HEK293 (cell line): Measurements from ENCODE around the gene ZNF275.

Experiments used
- CTCF ChIA-PET: fragments of 350-600 bp; formaldehyde crosslinking; extraction: SDS; loops from one replicate; lab custom pipeline; 2021; ENCODE audit warnings: antibody characterized with exemption; lab: Yijun Ruan, JAX
- POLR2A ChIA-PET: fragments of 300-600 bp; formaldehyde crosslinking; extraction: SDS; loops from one replicate; lab custom pipeline; 2020; ENCODE audit warnings: antibody characterized with exemption, inconsistent platforms; lab: Yijun Ruan, JAX
- H3K27ac ChIP-seq: fragments of 200-500 bp; sonication (Bioruptor generic); 2 replicates; pipeline ENCODE4 v1.5.1; 2014; ENCODE audit warnings: low read depth, low read length, control low read depth, inconsistent platforms; ENCODE audit errors: extremely low read depth
- H3K36me3 ChIP-seq, 2 experiments: fragments of 200-500 bp in 1 of 2; sonication (Bioruptor generic) in 1 of 2; 1 replicate in 1 of 2; 2 replicates in 1 of 2; pipeline ENCODE4 v1.5.1; 2014 to 2017; ENCODE audit warnings: inconsistent platforms in 2 of 2, low read length in 2 of 2; ENCODE audit not compliant: control insufficient read depth in 2 of 2, insufficient read depth in 1 of 2
- H3K4me1 ChIP-seq: fragments of 200-500 bp; sonication (Bioruptor generic); 2 replicates; pipeline ENCODE4 v1.5.1; 2014; ENCODE audit warnings: mild to moderate bottlenecking, low read length, inconsistent platforms; ENCODE audit not compliant: control insufficient read depth, insufficient read depth
- H3K4me3 ChIP-seq: 2 replicates; pipeline ENCODE4 v1.5.1; 2011; ENCODE audit warnings: low read depth, mild to moderate bottlenecking, control low read depth, low read length, moderate library complexity
- H3K9me3 ChIP-seq: fragments of 200-500 bp; sonication (Bioruptor generic); 2 replicates; pipeline ENCODE4 v1.5.1; 2014; ENCODE audit warnings: low read depth, low read length, inconsistent platforms; ENCODE audit not compliant: control insufficient read depth, insufficient read depth
- GLI2 ChIP-seq: fragments of 450-650 bp; formaldehyde crosslinking; IDR thresholded peaks from 2 replicates; pipeline ENCODE4; 2017; ENCODE audit warnings: missing biosample characterization, missing genetic modification characterization, low read depth, borderline replicate concordance
- SETDB1 ChIP-seq: IDR thresholded peaks from one replicate; pipeline ENCODE4 v1.6.1; 2017; ENCODE audit warnings: mild to moderate bottlenecking, low read length, moderate library complexity, mixed read lengths; ENCODE audit not compliant: insufficient read length
- WT1 ChIP-seq: fragments of 450-650 bp; formaldehyde crosslinking; IDR thresholded peaks from 2 replicates; pipeline ENCODE4 v1.5.1; 2016; ENCODE audit warnings: missing biosample characterization, missing genetic modification characterization
- ZEB2 ChIP-seq: fragments of 450-650 bp; formaldehyde crosslinking; IDR thresholded peaks from 2 replicates; pipeline ENCODE4 v1.5.1; 2016; ENCODE audit warnings: missing biosample characterization, missing genetic modification characterization
- ZNF10 ChIP-seq: fragments of 450-650 bp; formaldehyde crosslinking; IDR thresholded peaks from 2 replicates; pipeline ENCODE4 v1.5.1; 2017; ENCODE audit warnings: missing biosample characterization, missing genetic modification characterization
- ZNF2 ChIP-seq: fragments of 450-650 bp; formaldehyde crosslinking; IDR thresholded peaks from 2 replicates; pipeline ENCODE4 v1.5.1; 2016; ENCODE audit warnings: missing biosample characterization, missing genetic modification characterization
- ZNF23 ChIP-seq: fragments of 450-650 bp; formaldehyde crosslinking; IDR thresholded peaks from 2 replicates; pipeline ENCODE4 v1.5.1; 2016; ENCODE audit warnings: missing biosample characterization, missing genetic modification characterization, borderline replicate concordance
- ZNF501 ChIP-seq: fragments of 450-650 bp; formaldehyde crosslinking; IDR thresholded peaks from 2 replicates; pipeline ENCODE4 v1.5.1; 2016; ENCODE audit warnings: missing biosample characterization, missing genetic modification characterization
- ZNF544 ChIP-seq: fragments of 450-650 bp; formaldehyde crosslinking; IDR thresholded peaks from 2 replicates; pipeline ENCODE4 v1.5.0; 2017; ENCODE audit warnings: missing biosample characterization, missing genetic modification characterization
- ZNF580 ChIP-seq: fragments of 450-650 bp; formaldehyde crosslinking; IDR thresholded peaks from 2 replicates; pipeline ENCODE4 v1.5.1; 2016; ENCODE audit warnings: missing biosample characterization, missing genetic modification characterization
- ZNF639 ChIP-seq: fragments of 450-650 bp; formaldehyde crosslinking; IDR thresholded peaks from 2 replicates; pipeline ENCODE4 v1.5.1; 2016; ENCODE audit warnings: missing biosample characterization, missing genetic modification characterization
- ZNF791 ChIP-seq: fragments of 450-650 bp; formaldehyde crosslinking; IDR thresholded peaks from 2 replicates; pipeline ENCODE4 v1.5.1; 2016; ENCODE audit warnings: missing biosample characterization, missing genetic modification characterization
- ZNF843 ChIP-seq: fragments of 450-650 bp; formaldehyde crosslinking; IDR thresholded peaks from 2 replicates; pipeline ENCODE4 v1.5.1; 2016; ENCODE audit warnings: missing biosample characterization, missing genetic modification characterization
- TF ChIP-seq, protein P1 (sequence below): fragments of 450-650 bp; formaldehyde crosslinking; IDR thresholded peaks from 2 replicates; pipeline ENCODE4 v1.5.1; 2016; ENCODE audit warnings: missing biosample characterization, missing genetic modification characterization, low read depth
- TF ChIP-seq, protein P2 (sequence below): fragments of 450-650 bp; formaldehyde crosslinking; IDR thresholded peaks from 2 replicates; pipeline ENCODE4 v1.5.1; 2016; ENCODE audit warnings: missing biosample characterization, missing genetic modification characterization
- TF ChIP-seq, protein P3 (sequence below): fragments of 450-650 bp; formaldehyde crosslinking; IDR thresholded peaks from 2 replicates; pipeline ENCODE4 v1.5.1; 2016; ENCODE audit warnings: missing biosample characterization, missing genetic modification characterization
- TF ChIP-seq, protein P4 (sequence below): fragments of 450-650 bp; formaldehyde crosslinking; IDR thresholded peaks from 2 replicates; pipeline ENCODE4 v1.5.1; 2016; ENCODE audit warnings: missing biosample characterization, missing genetic modification characterization
- TF ChIP-seq, protein P5 (sequence below): fragments of 450-650 bp; formaldehyde crosslinking; IDR thresholded peaks from 2 replicates; pipeline ENCODE4 v1.5.1; 2017; ENCODE audit warnings: missing biosample characterization, missing genetic modification characterization

The ZNF275 gene

DNA sequence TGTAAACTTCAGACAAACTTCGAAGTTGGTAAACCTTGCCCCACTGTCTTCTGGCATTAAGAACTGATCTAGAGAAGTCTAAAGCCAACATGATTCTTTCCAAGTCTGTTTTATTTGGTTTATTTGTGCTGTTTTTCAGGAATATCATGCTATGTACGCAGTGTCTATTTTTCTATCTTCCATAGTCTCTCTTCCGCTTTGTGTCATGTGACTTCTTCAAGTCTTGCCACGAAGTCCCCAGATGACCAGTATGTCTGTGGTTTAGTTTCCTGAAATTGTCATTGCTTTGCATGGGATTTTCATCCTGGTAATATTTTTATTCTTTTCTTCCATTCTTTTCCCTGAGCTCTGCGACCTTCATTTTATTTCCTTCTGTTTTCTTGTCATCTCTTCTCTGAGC lies 52.1 kb downstream of the ZNF275 start:
- TF ChIP-seq ZNF23 (tag by site-specific recombination) (no peak), GLI2 (no peak), ZNF10 (no peak), ZNF501 (tag by site-specific recombination) (no peak), ZNF2 (tag by site-specific recombination) (no peak), ZNF843 (tag by site-specific recombination) (no peak), ZNF639 (tag by site-specific recombination) (no peak), ZNF791 (tag by site-specific recombination) (no peak), ZEB2 (tag by site-specific recombination) (no peak), SETDB1 (no peak), ZNF544 (tag by site-specific recombination) (no peak), ZNF580 (no peak), WT1 (tag by site-specific recombination) (no peak)
- TF ChIP-seq, protein P1, sequence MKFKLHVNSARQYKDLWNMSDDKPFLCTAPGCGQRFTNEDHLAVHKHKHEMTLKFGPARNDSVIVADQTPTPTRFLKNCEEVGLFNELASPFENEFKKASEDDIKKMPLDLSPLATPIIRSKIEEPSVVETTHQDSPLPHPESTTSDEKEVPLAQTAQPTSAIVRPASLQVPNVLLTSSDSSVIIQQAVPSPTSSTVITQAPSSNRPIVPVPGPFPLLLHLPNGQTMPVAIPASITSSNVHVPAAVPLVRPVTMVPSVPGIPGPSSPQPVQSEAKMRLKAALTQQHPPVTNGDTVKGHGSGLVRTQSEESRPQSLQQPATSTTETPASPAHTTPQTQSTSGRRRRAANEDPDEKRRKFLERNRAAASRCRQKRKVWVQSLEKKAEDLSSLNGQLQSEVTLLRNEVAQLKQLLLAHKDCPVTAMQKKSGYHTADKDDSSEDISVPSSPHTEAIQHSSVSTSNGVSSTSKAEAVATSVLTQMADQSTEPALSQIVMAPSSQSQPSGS (tag by site-specific recombination), result no peak
- TF ChIP-seq, protein P2, sequence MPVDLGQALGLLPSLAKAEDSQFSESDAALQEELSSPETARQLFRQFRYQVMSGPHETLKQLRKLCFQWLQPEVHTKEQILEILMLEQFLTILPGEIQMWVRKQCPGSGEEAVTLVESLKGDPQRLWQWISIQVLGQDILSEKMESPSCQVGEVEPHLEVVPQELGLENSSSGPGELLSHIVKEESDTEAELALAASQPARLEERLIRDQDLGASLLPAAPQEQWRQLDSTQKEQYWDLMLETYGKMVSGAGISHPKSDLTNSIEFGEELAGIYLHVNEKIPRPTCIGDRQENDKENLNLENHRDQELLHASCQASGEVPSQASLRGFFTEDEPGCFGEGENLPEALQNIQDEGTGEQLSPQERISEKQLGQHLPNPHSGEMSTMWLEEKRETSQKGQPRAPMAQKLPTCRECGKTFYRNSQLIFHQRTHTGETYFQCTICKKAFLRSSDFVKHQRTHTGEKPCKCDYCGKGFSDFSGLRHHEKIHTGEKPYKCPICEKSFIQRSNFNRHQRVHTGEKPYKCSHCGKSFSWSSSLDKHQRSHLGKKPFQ (tag by site-specific recombination), result no peak
- TF ChIP-seq, protein P3, sequence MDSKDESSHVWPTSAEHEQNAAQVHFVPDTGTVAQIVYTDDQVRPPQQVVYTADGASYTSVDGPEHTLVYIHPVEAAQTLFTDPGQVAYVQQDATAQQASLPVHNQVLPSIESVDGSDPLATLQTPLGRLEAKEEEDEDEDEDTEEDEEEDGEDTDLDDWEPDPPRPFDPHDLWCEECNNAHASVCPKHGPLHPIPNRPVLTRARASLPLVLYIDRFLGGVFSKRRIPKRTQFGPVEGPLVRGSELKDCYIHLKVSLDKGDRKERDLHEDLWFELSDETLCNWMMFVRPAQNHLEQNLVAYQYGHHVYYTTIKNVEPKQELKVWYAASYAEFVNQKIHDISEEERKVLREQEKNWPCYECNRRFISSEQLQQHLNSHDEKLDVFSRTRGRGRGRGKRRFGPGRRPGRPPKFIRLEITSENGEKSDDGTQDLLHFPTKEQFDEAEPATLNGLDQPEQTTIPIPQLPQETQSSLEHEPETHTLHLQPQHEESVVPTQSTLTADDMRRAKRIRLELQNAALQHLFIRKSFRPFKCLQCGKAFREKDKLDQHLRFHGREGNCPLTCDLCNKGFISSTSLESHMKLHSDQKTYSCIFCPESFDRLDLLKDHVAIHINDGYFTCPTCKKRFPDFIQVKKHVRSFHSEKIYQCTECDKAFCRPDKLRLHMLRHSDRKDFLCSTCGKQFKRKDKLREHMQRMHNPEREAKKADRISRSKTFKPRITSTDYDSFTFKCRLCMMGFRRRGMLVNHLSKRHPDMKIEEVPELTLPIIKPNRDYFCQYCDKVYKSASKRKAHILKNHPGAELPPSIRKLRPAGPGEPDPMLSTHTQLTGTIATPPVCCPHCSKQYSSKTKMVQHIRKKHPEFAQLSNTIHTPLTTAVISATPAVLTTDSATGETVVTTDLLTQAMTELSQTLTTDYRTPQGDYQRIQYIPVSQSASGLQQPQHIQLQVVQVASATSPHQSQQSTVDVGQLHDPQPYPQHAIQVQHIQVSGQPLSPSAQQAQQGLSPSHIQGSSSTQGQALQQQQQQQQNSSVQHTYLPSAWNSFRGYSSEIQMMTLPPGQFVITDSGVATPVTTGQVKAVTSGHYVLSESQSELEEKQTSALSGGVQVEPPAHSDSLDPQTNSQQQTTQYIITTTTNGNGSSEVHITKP, result no peak
- TF ChIP-seq, protein P4, sequence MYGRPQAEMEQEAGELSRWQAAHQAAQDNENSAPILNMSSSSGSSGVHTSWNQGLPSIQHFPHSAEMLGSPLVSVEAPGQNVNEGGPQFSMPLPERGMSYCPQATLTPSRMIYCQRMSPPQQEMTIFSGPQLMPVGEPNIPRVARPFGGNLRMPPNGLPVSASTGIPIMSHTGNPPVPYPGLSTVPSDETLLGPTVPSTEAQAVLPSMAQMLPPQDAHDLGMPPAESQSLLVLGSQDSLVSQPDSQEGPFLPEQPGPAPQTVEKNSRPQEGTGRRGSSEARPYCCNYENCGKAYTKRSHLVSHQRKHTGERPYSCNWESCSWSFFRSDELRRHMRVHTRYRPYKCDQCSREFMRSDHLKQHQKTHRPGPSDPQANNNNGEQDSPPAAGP (tag by site-specific recombination), result no peak
- TF ChIP-seq, protein P5, sequence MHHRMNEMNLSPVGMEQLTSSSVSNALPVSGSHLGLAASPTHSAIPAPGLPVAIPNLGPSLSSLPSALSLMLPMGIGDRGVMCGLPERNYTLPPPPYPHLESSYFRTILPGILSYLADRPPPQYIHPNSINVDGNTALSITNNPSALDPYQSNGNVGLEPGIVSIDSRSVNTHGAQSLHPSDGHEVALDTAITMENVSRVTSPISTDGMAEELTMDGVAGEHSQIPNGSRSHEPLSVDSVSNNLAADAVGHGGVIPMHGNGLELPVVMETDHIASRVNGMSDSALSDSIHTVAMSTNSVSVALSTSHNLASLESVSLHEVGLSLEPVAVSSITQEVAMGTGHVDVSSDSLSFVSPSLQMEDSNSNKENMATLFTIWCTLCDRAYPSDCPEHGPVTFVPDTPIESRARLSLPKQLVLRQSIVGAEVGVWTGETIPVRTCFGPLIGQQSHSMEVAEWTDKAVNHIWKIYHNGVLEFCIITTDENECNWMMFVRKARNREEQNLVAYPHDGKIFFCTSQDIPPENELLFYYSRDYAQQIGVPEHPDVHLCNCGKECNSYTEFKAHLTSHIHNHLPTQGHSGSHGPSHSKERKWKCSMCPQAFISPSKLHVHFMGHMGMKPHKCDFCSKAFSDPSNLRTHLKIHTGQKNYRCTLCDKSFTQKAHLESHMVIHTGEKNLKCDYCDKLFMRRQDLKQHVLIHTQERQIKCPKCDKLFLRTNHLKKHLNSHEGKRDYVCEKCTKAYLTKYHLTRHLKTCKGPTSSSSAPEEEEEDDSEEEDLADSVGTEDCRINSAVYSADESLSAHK, result no peak
- Histone ChIP-seq H3K36me3 (no peaks in the 10 kb centered on the region), H3K4me1 (no peaks in the 10 kb centered on the region), H3K27ac (no peak overlapping the region), H3K9me3 (no peaks in the 10 kb centered on the region), H3K4me3 (no peak overlapping the region)
- POLR2A ChIA-PET, result no interaction called here
- CTCF ChIA-PET, result interaction anchor here (0.5 to 1.7 kb wide), 3 partner anchors 24 to 1276 kb away, joined by 3 to 5 read pairs (median 4); partner anchors contain the start of gene HAUS7
